Spleen (tissue), 11 donors: Measurements from ENCODE around the gene ST6GALNAC5. TPM values are rescaled to one million over a fixed set of nuclear protein-coding genes. Genes with fewer than 3 reads are reported as not detected.

ENCODE experiments used
- DNase-seq: peaks from one replicate; pipeline ENCODE4 v3.0.0-alpha.2; 2020
- H3K27ac ChIP-seq, 8 donors: fragments of 200-600 bp; sonication (generic) in 7 of 8; 1 replicate in 4 of 8; 2 replicates in 4 of 8; pipeline versions ENCODE4 v1.5.0 to v1.8.0; 2016 to 2021; ENCODE audit warnings: inconsistent platforms in 4 of 8, mild to moderate bottlenecking in 4 of 8, moderate library complexity in 1 of 8
- H3K27me3 ChIP-seq, 7 donors: fragments of 200-600 bp; sonication (generic) in 6 of 7; replicated peaks in 1 of 7; 1 replicate in 4 of 7; 2 replicates in 3 of 7; pipeline versions ENCODE4 v1.5.0 to v1.8.0; 2016 to 2021; ENCODE audit warnings: inconsistent platforms in 3 of 7, mild to moderate bottlenecking in 1 of 7
- H3K36me3 ChIP-seq, 6 donors: fragments of 200-600 bp; sonication (generic) in 5 of 6; 1 replicate in 4 of 6; 2 replicates in 2 of 6; pipeline versions ENCODE4 v1.5.0 to v1.8.0; 2016 to 2021; ENCODE audit warnings: inconsistent platforms in 2 of 6
- H3K4me1 ChIP-seq, 6 donors: fragments of 200-600 bp; sonication (generic) in 5 of 6; 1 replicate in 3 of 6; 2 replicates in 3 of 6; pipeline versions ENCODE4 v1.5.0 to v1.8.0; 2016 to 2021; ENCODE audit warnings: inconsistent platforms in 3 of 6
- H3K4me3 ChIP-seq, 8 donors: fragments of 200-600 bp; sonication (generic) in 7 of 8; 1 replicate in 4 of 8; 2 replicates in 4 of 8; pipeline versions ENCODE4 v1.5.0 to v1.8.0; 2016 to 2021; ENCODE audit warnings: inconsistent platforms in 4 of 8, mild to moderate bottlenecking in 4 of 8, moderate library complexity in 2 of 8
- H3K9me3 ChIP-seq, 8 donors: fragments of 200-600 bp; sonication (generic) in 7 of 8; 1 replicate in 4 of 8; 2 replicates in 4 of 8; pipeline versions ENCODE4 v1.5.0 to v1.8.0; 2016 to 2021; ENCODE audit warnings: inconsistent platforms in 4 of 8
- CTCF ChIP-seq, 11 experiments: fragments of 200-600 bp in 7 of 11; fragments of 450-650 bp in 4 of 11; sonication (generic) in 4 of 11; IDR thresholded peaks in 8 of 11; conservative IDR thresholded peaks in 3 of 11; 1 replicate in 7 of 11; 2 replicates in 4 of 11; pipeline versions ENCODE4 v1.4.0 to v1.8.0; 2016 to 2021; ENCODE audit warnings: antibody characterized with exemption in 11 of 11, inconsistent platforms in 4 of 11, mild to moderate bottlenecking in 1 of 11
- POLR2A ChIP-seq, 3 donors: fragments of 450-650 bp; IDR thresholded peaks; one replicate each; pipeline ENCODE4 v1.5.1; 2017; ENCODE audit warnings: antibody characterized with exemption in 3 of 3, mild to moderate bottlenecking in 1 of 3
- POLR2AphosphoS5 ChIP-seq, 3 donors: sonication (generic); formaldehyde crosslinking; IDR thresholded peaks; one replicate each; pipeline ENCODE4 v1.5.1; 2017; ENCODE audit warnings: antibody characterized with exemption in 3 of 3
- WGBS, 5 donors: extraction: QIAGEN DNeasy Blood & Tissue Kit in 3 of 5; methylation state at CpG; one replicate each; pipeline versions ENCODE4 v1.1.5 to v1.1.7; 2013 to 2018; 5-methylcytosine and 5-hydroxymethylcytosine counted together
- intact Hi-C: fragments of 100-400 bp; cut with DNase I; formaldehyde crosslinking; loops from one replicate; pipeline ENCODE4 v1.15.0; 2023; ENCODE audit warnings: low total_unique reads
- polyA plus RNA-seq, 3 donors: library from polyadenylated mRNA; stranded (reverse); fragments of 200-250 nt; gene quantifications; one replicate each; pipeline ENCODE4 v1.2.1, GENCODE V29; 2013
- total RNA-seq, 7 donors: library from RNA; depleted of rRNA in 3 of 7; stranded (reverse); fragments of >200 nt in 3 of 7; fragmentation: NEBNext Ultra II Directional in 4 of 7; extraction: Animal tissue kit (Norgen Biotek cat#: 25700) in 4 of 7; gene quantifications; one replicate each; pipeline versions ENCODE4 v1.1.0 to v1.2.1, GENCODE V29; 2016 to 2021
- donor health status: healthy with polysubstance abuse.
- donor health status: DM: no; HTN: no; CAD: no; lungs with moderate emphysema.
- donor health status: DM: no; HTN: no; CAD: no.
- donor health status: Bipolar disorder and iron deficiency.
- donor health status: healthy.
- donor health status: DM: no; HTN: no; CAD: no.
- donor health status: DM: yes; HTN: yes; CAD: no.

ST6GALNAC5 gene
- total and polyA plus RNA-seq, 10 donors = 0.15 to 2.3 (median 1.6) TPM

DNA sequence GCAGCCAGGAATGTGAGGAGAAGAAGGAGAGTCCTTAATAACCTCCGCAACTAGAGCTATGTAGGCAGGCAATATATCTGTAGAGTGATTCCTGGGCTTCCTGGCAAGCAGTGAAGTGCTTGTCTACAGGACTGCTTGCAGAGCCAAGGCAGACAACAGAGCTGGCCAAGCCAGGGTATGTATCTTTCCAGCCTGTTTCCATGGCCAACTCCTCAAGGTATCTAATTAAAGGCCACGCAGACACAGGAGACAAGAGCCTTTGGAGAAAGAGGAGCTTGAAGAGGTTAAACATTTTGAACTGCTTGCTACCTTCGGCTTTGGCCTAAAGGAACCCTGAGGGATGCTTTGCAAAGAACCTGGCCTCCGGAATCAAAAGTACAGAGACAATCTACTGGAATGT lies 214.6 kb downstream of the ST6GALNAC5 start:
- intact Hi-C loops = no loop called here
- H3K36me3 ChIP-seq = peaks cover 0 to 7% (median 0%) of the 10 kb centered on the region in 6 donors
- DNase-seq = no peak
- no peak overlapping the region for H3K27ac ChIP-seq
- TF ChIP-seq CTCF (IDR thresholded peaks at IDR 0.05 in 8 of 11, conservative IDR thresholded peaks at IDR 0.05 in 3 of 11) (no peak), POLR2AphosphoS5 (IDR thresholded peaks at IDR 0.05) (no peak), POLR2A (IDR thresholded peaks at IDR 0.05) (no peak)
- 78 to 96% (median 85%) methylated on average over 4 of the region's 4 CpGs for WGBS, 5 donors
- H3K4me1 ChIP-seq = no peaks in the 10 kb centered on the region
- H3K27me3 ChIP-seq = no peaks in the 10 kb centered on the region
- no peaks in the 10 kb centered on the region for H3K9me3 ChIP-seq
- H3K4me3 ChIP-seq = no peak overlapping the region

GRCh38 chr1:77084457-77084856 lies 217.2 kb downstream of the ST6GALNAC5 start:
- Histone ChIP-seq H3K36me3 (peaks cover 0 to 7% (median 0%) of the 10 kb centered on the region in 6 donors), H3K27me3 (no peaks in the 10 kb centered on the region), H3K4me1 (no peaks in the 10 kb centered on the region), H3K4me3 (no peak overlapping the region), H3K27ac (no peak overlapping the region), H3K9me3 (no peaks in the 10 kb centered on the region)
- 81 to 95% (median 88%) methylated on average over 2 of the region's 2 CpGs for WGBS, 5 donors
- TF ChIP-seq POLR2AphosphoS5 (IDR thresholded peaks at IDR 0.05) (no peak), CTCF (IDR thresholded peaks at IDR 0.05 in 8 of 11, conservative IDR thresholded peaks at IDR 0.05 in 3 of 11) (no peak)
- intact Hi-C loops = no loop called here
- no peak for DNase-seq

GRCh38 chr1:77085109-77085508 lies 217.8 kb downstream of the ST6GALNAC5 start:
- Histone ChIP-seq H3K36me3 (peaks cover 0 to 7% (median 0%) of the 10 kb centered on the region in 6 donors), H3K4me3 (no peak overlapping the region), H3K9me3 (no peaks in the 10 kb centered on the region), H3K27ac (no peak overlapping the region), H3K4me1 (no peaks in the 10 kb centered on the region), H3K27me3 (no peaks in the 10 kb centered on the region)
- no peak for DNase-seq
- WGBS, 5 donors = 93 to 100% (median 94%) methylated on average over 1 of the region's 1 CpG
- intact Hi-C loops = no loop called here
- TF ChIP-seq POLR2A (IDR thresholded peaks at IDR 0.05) = no peak
- no peak for TF ChIP-seq POLR2AphosphoS5 (IDR thresholded peaks at IDR 0.05)

DNA sequence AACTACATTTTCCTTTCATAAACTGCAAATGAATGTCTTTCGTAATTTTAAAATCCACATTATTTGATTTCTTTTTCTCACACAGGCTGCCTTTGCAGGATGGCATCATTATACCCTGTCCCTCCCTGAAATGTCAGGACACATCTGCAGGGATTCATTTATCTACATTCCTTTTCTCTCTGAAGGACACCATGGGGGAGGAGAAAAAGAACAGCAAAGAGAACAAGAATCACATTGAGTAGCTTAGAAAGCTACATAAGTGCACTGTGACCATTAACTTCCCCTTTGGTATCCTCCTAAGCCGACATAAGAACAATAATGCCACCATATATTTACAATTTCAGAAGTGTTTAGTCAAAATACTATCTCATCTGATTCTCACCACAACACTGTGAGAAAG lies 222.5 kb downstream of the ST6GALNAC5 start:
- H3K4me1 ChIP-seq = no peaks in the 10 kb centered on the region
- WGBS, 5 donors = 47 to 76% (median 49%) methylated on average over 2 of the region's 2 CpGs
- no peaks in the 10 kb centered on the region for H3K27me3 ChIP-seq
- DNase-seq = no peak
- H3K27ac ChIP-seq = no peak overlapping the region
- intact Hi-C loops = no loop called here
- TF ChIP-seq POLR2AphosphoS5 (IDR thresholded peaks at IDR 0.05) = no peak
- no peak for TF ChIP-seq POLR2A (IDR thresholded peaks at IDR 0.05)
- TF ChIP-seq CTCF (IDR thresholded peaks at IDR 0.05 in 8 of 11, conservative IDR thresholded peaks at IDR 0.05 in 3 of 11) = no peak
- H3K36me3 ChIP-seq = peaks cover 0 to 16% (median 0%) of the 10 kb centered on the region in 6 donors
- no peak overlapping the region for H3K4me3 ChIP-seq
- H3K9me3 ChIP-seq = no peaks in the 10 kb centered on the region

DNA sequence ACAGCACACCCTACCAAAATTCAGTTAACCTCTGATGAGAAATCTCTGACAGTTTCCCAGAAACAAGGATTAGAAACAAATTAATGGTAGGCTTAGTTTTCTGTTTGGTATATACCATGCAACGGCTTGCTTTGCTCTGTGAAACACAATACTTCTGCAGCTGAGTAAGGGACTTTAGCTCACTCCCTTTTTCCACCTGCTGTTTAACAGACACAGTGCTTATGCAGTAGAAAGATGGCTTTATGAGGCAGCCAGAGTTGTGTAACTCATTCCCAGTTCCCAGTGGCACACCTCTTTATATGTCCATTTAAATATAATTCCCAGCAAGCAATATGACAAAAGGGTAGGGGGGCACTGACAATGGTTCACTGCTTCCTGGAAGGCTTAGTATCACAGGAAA lies 228.0 kb downstream of the ST6GALNAC5 start:
- H3K4me1 ChIP-seq = no peaks in the 10 kb centered on the region
- intact Hi-C loops = no loop called here
- DNase-seq = no peak
- H3K4me3 ChIP-seq = no peak overlapping the region
- peaks cover 0 to 6% (median 4%) of the 10 kb centered on the region in 8 donors for H3K9me3 ChIP-seq
- no peaks in the 10 kb centered on the region for H3K27me3 ChIP-seq
- TF ChIP-seq POLR2A (IDR thresholded peaks at IDR 0.05) (no peak), CTCF (IDR thresholded peaks at IDR 0.05 in 8 of 11, conservative IDR thresholded peaks at IDR 0.05 in 3 of 11) (no peak), POLR2AphosphoS5 (IDR thresholded peaks at IDR 0.05) (no peak)
- H3K27ac ChIP-seq = no peak overlapping the region
- WGBS, 5 donors = 75 to 94% (median 89%) methylated on average over 1 of the region's 1 CpG
- peaks cover 0 to 16% (median 0%) of the 10 kb centered on the region in 6 donors for H3K36me3 ChIP-seq
